Hepatocyte (in vitro differentiated cells): ENCODE results near the gene CAPN12. TPM values are rescaled to one million over a fixed set of nuclear protein-coding genes. Genes with fewer than 3 reads are reported as not detected.

Source experiments
- DNase-seq: peaks from one replicate; pipeline ENCODE4 v3.0.0-alpha.2; 2016; ENCODE audit warnings: low spot score
- H2AFZ ChIP-seq: fragments of 200-600 bp; sonication (generic); 2 replicates; pipeline ENCODE4 v1.6.0; 2016; ENCODE audit warnings: antibody characterized with exemption, mild to moderate bottlenecking
- H3K27ac ChIP-seq: fragments of 200-600 bp; sonication (generic); 2 replicates; pipeline ENCODE4 v1.5.1; 2016; ENCODE audit warnings: mild to moderate bottlenecking
- H3K27me3 ChIP-seq: fragments of 200-600 bp; sonication (generic); 2 replicates; pipeline ENCODE4 v1.6.1; 2016
- H3K36me3 ChIP-seq: fragments of 200-600 bp; sonication (generic); replicated peaks from 2 replicates; pipeline ENCODE4 v1.5.1; 2016; ENCODE audit warnings: low read depth; ENCODE audit not compliant: insufficient read depth
- H3K4me1 ChIP-seq: fragments of 200-600 bp; sonication (generic); 2 replicates; pipeline ENCODE4 v1.5.1; 2016; ENCODE audit warnings: mild to moderate bottlenecking, moderate library complexity; ENCODE audit not compliant: insufficient read depth
- H3K4me2 ChIP-seq: fragments of 200-600 bp; sonication (generic); 2 replicates; pipeline ENCODE4 v1.6.0; 2016
- H3K4me3 ChIP-seq: fragments of 200-600 bp; sonication (generic); 2 replicates; pipeline ENCODE4 v1.5.1; 2016; ENCODE audit warnings: mild to moderate bottlenecking
- H3K79me2 ChIP-seq: fragments of 200-600 bp; sonication (generic); 2 replicates; pipeline ENCODE4 v1.6.0; 2017; ENCODE audit warnings: mild to moderate bottlenecking
- H3K9me2 ChIP-seq: fragments of 200-600 bp; sonication (generic); replicated peaks from 2 replicates; pipeline ENCODE4 v1.6.0; 2017; ENCODE audit warnings: mild to moderate bottlenecking; ENCODE audit not compliant: insufficient read depth
- H3K9me3 ChIP-seq: fragments of 200-600 bp; sonication (generic); 2 replicates; pipeline ENCODE4 v1.5.1; 2016; ENCODE audit warnings: low read depth, mild to moderate bottlenecking
- H4K20me1 ChIP-seq: fragments of 200-600 bp; sonication (generic); 2 replicates; pipeline ENCODE4 v1.6.0; 2016; ENCODE audit warnings: mild to moderate bottlenecking; ENCODE audit not compliant: insufficient read depth, poor library complexity, severe bottlenecking
- CTCF ChIP-seq: fragments of 200-600 bp; sonication (generic); IDR thresholded peaks from 2 replicates; pipeline ENCODE4 v1.5.1; 2016; ENCODE audit warnings: antibody characterized with exemption, mild to moderate bottlenecking; ENCODE audit not compliant: poor library complexity
- EZH2 ChIP-seq: fragments of 200-600 bp; sonication (generic); IDR thresholded peaks from 2 replicates; pipeline ENCODE4 v1.6.1; 2016; ENCODE audit warnings: antibody characterized with exemption, mild to moderate bottlenecking, borderline replicate concordance
- EZH2phosphoT487 ChIP-seq: fragments of 200-600 bp; sonication (generic); IDR thresholded peaks from one replicate; pipeline ENCODE4 v1.6.1; 2018; ENCODE audit warnings: antibody characterized with exemption, mild to moderate bottlenecking, low read depth, moderate library complexity; ENCODE audit not compliant: unreplicated experiment, severe bottlenecking
- WGBS: methylation state at CpG from one replicate; pipeline ENCODE4 v1.1.6; 2016; ENCODE audit warnings: low lambda C conversion rate; ENCODE audit errors: missing lambda C conversion rate; 5-methylcytosine and 5-hydroxymethylcytosine counted together
- polyA plus RNA-seq: library from polyadenylated mRNA; unstranded; fragments of >200 nt; fragmentation: Nextera tagmentation; extraction: Ambion mirVana; gene quantifications from 2 replicates; pipeline ENCODE4 v1.2.1, GENCODE V29; 2016
- total RNA-seq: library from RNA; depleted of rRNA; stranded (reverse); fragments of >200 nt; gene quantifications from 2 replicates; pipeline ENCODE4 v1.2.3, GENCODE V29; 2014

The CAPN12 gene
- total and polyA plus RNA-seq, 2 experiments from 2014 or later = 24.3 to 26.6 TPM

DNA sequence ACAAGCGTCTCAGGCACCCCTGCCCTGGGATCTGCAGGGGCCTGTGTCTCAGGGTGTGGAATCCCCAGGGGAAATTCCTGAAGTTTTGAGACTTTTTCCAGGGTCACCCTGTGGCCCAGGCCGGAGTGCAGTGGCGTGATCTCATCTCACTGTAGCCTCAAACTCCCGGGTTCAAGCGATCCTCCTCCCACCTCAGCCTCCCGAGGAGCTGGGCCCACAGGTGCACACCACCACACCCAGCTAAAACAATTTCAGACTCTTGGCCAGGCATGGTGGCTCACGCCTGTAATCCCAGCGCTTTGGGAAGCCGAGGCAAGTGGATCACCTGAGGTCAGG, 4.0 kb downstream of the CAPN12 start:
- H3K4me3 ChIP-seq = no peak overlapping the region

DNA sequence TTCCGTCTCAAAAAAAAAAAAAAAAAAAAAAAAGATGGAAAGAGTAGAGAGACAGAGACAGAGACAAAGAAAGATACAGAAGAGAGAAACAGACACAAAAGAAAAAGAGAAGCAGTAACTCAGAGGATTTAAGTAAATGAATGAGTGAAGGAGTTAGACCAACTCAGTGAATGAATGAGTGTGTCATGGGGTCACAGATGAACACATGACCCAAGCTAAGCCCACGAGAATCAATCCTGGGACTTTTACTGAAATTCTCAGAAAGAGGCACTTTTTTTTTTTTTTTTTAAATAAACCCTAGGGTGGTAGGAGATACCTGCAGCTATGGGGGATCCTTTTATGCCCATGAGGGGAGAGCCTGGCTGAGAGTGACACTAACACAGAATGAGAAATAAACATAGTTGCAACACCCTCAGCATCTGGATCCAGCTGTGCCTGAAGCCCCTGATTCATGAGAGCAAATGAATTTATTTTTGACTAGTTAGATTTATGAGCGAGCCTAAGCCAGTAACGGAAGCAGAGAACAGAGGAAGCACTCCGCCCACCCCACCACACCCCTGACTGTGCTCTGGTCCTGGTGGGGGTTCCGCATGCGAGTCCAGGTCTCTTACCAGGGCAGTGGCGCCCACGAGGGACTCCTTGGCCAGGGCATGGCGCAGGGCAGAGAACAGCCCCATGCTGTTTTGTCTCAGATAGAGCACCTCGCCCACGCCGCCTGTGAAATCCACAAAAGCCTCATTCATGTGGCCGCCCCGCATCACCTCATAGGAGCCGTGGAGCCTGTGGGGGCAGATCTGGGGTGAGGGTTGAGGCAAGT, 4.6 kb downstream of the CAPN12 start:
- Histone ChIP-seq H4K20me1 (no peaks in the 10 kb centered on the region), H3K79me2 (no peaks in the 10 kb centered on the region), H3K27ac (no peak overlapping the region), H2AFZ (no peak overlapping the region), H3K9me3 (no peaks in the 10 kb centered on the region), H3K4me1 (peaks cover 5% of the 10 kb centered on the region), H3K36me3 (no peaks in the 10 kb centered on the region), H3K4me3 (no peak overlapping the region), H3K27me3 (no peaks in the 10 kb centered on the region), H3K4me2 (no peak overlapping the region), H3K9me2 (no peaks in the 10 kb centered on the region)
- 92% methylated on average over 16 of the region's 16 CpGs for WGBS
- no peak for DNase-seq
- no peak for TF ChIP-seq EZH2

More for the DNA sequence above, 4.0 kb downstream of the CAPN12 start:
- no peaks in the 10 kb centered on the region for H3K27me3 ChIP-seq
- no peak overlapping the region for H2AFZ ChIP-seq
- no peaks in the 10 kb centered on the region for H3K9me2 ChIP-seq
- no peaks in the 10 kb centered on the region for H3K9me3 ChIP-seq
- TF ChIP-seq EZH2 = no peak
- TF ChIP-seq EZH2phosphoT487 = no peak
- no peak for TF ChIP-seq CTCF
- no peaks in the 10 kb centered on the region for H3K79me2 ChIP-seq
- H3K36me3 ChIP-seq = no peaks in the 10 kb centered on the region
- DNase-seq = no peak
- no peaks in the 10 kb centered on the region for H4K20me1 ChIP-seq
- peaks cover 5% of the 10 kb centered on the region for H3K4me1 ChIP-seq
- H3K4me2 ChIP-seq = no peak overlapping the region
- no peak overlapping the region for H3K27ac ChIP-seq
- 96% methylated on average over 9 of the region's 9 CpGs for WGBS

DNA sequence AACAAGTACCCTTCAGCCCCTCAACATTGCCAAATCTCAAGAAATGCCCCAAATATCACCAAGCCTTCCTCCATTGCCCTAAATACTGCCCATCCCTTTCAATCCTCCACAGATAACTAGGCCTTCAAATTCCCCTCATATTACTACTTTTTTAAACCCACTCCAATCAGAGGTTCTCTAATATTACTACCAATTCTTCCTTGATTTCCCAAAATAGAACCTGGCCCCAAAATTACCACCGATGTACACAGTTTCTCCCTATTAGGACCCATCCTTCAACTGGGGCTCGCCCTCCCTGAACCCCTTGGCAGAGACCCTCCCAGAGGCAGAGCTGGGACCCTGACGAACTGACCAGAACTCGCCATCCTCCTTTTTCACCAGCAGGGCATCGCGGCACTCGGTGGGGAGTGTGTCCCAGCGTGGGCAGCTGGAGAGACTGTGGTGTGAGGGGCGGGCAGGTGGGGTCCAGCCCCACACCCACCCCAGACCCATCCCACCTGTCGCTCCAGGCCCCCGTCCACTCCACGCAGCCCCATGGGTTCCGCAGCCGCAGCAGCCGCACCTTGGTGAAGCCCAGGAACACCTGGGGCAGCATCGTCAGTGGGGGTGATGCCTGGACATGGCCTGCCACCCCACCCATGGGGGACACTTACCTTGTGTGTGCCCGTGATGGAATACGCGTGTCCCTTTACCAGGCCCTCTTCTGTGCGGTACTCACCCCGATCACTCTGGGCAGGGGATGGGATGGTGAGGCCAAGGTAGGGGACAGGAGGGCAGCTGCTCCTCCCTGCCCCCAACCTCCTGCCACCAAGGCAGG, 6.1 kb downstream of the CAPN12 start:
- Histone ChIP-seq H4K20me1 (no peaks in the 10 kb centered on the region), H3K4me3 (no peak overlapping the region), H3K9me3 (no peaks in the 10 kb centered on the region), H2AFZ (no peak overlapping the region), H3K27ac (no peak overlapping the region), H3K4me1 (peaks cover 5% of the 10 kb centered on the region), H3K36me3 (no peaks in the 10 kb centered on the region), H3K27me3 (no peaks in the 10 kb centered on the region), H3K4me2 (no peak overlapping the region), H3K79me2 (no peaks in the 10 kb centered on the region), H3K9me2 (no peaks in the 10 kb centered on the region)
- 93% methylated on average over 20 of the region's 21 CpGs for WGBS
- TF ChIP-seq CTCF (no peak), EZH2phosphoT487 (no peak), EZH2 (no peak)
- DNase-seq = no peak
